ENCODE data around the gene SUGCT.

GRCh38 chr7:40836218-40836617 lies 701.4 kb downstream of the SUGCT start:
- no peak for TF ChIP-seq MYC (IDR thresholded peaks at IDR 0.05; ENCODE audit: low read depth, low read length)
- no peak for TF ChIP-seq CTCF (IDR thresholded peaks at IDR 0.05; ENCODE audit: low read depth, low read length)
